Neural progenitor cell (in vitro differentiated cells): Measurements from ENCODE around the gene DIRAS2.

ENCODE experiments used
- EZH2 ChIP-seq: fragments of 200-600 bp; sonication (generic); IDR thresholded peaks from 2 replicates; pipeline ENCODE4 v1.6.1; 2017; ENCODE audit warnings: antibody characterized with exemption, mild to moderate bottlenecking, moderate library complexity
- EZH2phosphoT487 ChIP-seq: fragments of 200-600 bp; sonication (generic); IDR thresholded peaks from 2 replicates; pipeline ENCODE4 v1.6.1; 2017; ENCODE audit warnings: antibody characterized with exemption
- TF ChIP-seq, protein P1 (sequence below): fragments of 200-600 bp; sonication (generic); IDR thresholded peaks from 2 replicates; pipeline ENCODE4 v1.5.1; 2017; ENCODE audit warnings: antibody characterized with exemption, mild to moderate bottlenecking

DNA sequence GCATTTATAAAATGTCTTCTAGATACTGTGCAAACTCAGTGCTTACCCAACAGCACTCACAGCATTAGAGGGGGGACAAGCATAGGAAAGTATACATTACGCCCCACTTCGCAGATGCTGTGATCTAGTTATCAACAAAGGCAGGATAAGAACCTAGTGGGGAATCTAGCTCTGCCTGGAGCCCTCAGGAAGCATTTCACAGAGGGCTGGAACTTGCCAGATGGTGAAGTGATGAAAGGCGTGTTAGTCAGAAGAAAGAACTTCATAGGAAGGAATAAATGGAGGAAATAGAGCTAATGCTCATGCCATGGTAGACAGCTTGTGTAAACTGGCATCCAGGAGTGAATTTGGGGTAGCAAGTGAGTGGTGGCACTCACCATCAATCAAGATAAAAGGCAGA lies 25.8 kb downstream of the DIRAS2 start:
- TF ChIP-seq, protein P1, sequence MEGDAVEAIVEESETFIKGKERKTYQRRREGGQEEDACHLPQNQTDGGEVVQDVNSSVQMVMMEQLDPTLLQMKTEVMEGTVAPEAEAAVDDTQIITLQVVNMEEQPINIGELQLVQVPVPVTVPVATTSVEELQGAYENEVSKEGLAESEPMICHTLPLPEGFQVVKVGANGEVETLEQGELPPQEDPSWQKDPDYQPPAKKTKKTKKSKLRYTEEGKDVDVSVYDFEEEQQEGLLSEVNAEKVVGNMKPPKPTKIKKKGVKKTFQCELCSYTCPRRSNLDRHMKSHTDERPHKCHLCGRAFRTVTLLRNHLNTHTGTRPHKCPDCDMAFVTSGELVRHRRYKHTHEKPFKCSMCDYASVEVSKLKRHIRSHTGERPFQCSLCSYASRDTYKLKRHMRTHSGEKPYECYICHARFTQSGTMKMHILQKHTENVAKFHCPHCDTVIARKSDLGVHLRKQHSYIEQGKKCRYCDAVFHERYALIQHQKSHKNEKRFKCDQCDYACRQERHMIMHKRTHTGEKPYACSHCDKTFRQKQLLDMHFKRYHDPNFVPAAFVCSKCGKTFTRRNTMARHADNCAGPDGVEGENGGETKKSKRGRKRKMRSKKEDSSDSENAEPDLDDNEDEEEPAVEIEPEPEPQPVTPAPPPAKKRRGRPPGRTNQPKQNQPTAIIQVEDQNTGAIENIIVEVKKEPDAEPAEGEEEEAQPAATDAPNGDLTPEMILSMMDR, result no peak
- TF ChIP-seq EZH2, result no peak
- TF ChIP-seq EZH2phosphoT487, result no peak
